MM.1S (cell line): Measurements from ENCODE around the gene EMID1.

Source experiments
- CTCF ChIP-seq: fragments of 300-600 bp; sonication (generic); IDR thresholded peaks from 2 replicates; pipeline ENCODE4 v1.5.1; 2016; ENCODE audit warnings: antibody characterized with exemption, low read length, mixed read lengths
- EZH2 ChIP-seq: fragments of 300-600 bp; sonication (generic); optimal IDR thresholded peaks from 2 replicates; pipeline ENCODE3; 2017; ENCODE audit warnings: low read depth, mild to moderate bottlenecking, antibody characterized with exemption, low read length, mixed read lengths

- TF ChIP-seq EZH2 (no peak), CTCF (no peak)
Observed at GRCh38 chr22:29213493-29213892, 7.8 kb downstream of the EMID1 start.
